ENCODE measurements around the gene MSI2. TPM values are rescaled to one million over a fixed set of nuclear protein-coding genes. Genes with fewer than 3 reads are reported as not detected.

Gene MSI2
- total and polyA plus RNA-seq, 9 of the 15 experiments (the other 6 are each of a cell fraction or from before 2014, with no cell fraction given), result 4.6 to 61.8 (median 42.4) TPM

- TF ChIP-seq, protein P1, sequence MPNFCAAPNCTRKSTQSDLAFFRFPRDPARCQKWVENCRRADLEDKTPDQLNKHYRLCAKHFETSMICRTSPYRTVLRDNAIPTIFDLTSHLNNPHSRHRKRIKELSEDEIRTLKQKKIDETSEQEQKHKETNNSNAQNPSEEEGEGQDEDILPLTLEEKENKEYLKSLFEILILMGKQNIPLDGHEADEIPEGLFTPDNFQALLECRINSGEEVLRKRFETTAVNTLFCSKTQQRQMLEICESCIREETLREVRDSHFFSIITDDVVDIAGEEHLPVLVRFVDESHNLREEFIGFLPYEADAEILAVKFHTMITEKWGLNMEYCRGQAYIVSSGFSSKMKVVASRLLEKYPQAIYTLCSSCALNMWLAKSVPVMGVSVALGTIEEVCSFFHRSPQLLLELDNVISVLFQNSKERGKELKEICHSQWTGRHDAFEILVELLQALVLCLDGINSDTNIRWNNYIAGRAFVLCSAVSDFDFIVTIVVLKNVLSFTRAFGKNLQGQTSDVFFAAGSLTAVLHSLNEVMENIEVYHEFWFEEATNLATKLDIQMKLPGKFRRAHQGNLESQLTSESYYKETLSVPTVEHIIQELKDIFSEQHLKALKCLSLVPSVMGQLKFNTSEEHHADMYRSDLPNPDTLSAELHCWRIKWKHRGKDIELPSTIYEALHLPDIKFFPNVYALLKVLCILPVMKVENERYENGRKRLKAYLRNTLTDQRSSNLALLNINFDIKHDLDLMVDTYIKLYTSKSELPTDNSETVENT (CRISPR knock-in tag; IDR thresholded peaks at IDR 0.05), result no peak
- TF ChIP-seq ELF2 (CRISPR knock-in tag; IDR thresholded peaks at IDR 0.05), result no peak
- no peak for TF ChIP-seq PPARD (CRISPR knock-in tag; IDR thresholded peaks at IDR 0.05)
- TF ChIP-seq SMC3 (conservative IDR thresholded peaks at IDR 0.05; ENCODE audit: insufficient read depth, low read depth, low read length), result no peak
- TF ChIP-seq CTBP1 (IDR thresholded peaks at IDR 0.05; ENCODE audit: borderline replicate concordance), result no peak
- TF ChIP-seq ATF2 (CRISPR knock-in tag; IDR thresholded peaks at IDR 0.05), result no peak
Observed at GRCh38 chr17:57363998-57364643, 107.8 kb downstream of the MSI2 start (continued).

GRCh38 chr17:57365420-57365819, 109.1 kb downstream of the MSI2 start:
- ChIA-PET POLR2A (interaction anchor here (0.8 to 2.3 kb wide), 6 partner anchors 9 to 258 kb away, joined by 3 to 9 read pairs (median 6); no protein-coding TSS in a partner anchor), CTCF (ENCODE audit: low intra/inter-chr PET ratio) (no interaction called here)
- no peaks in the 10 kb centered on the region for H3K27me3 ChIP-seq (ENCODE audit: control insufficient read depth in 2 of 2, insufficient read depth in 2 of 2, low read length in 2 of 2)
- in situ Hi-C loops (cut with MboI), result no loop called here
- 2% methylated on average over 3 of the region's 3 CpGs for WGBS (ENCODE audit: insufficient coverage, low coverage, missing lambda C conversion rate)
- peak; percentile 88 to 92 (median 90) for DNase-seq (ENCODE audit: extremely low read depth in 1 of 4, low spot score in 3 of 4)
- no peaks in the 10 kb centered on the region for H3K9me1 ChIP-seq (ENCODE audit: control insufficient read depth, insufficient read depth, low read length)
- H3K4me1 ChIP-seq (replicated peaks in 1 of 2; ENCODE audit: control insufficient read depth in 2 of 2, insufficient read depth in 2 of 2, low read length in 2 of 2), result peaks cover 17 to 47% of the 10 kb centered on the region in 2 experiments
- no TSS peak for BruUV-seq (replicated peaks)
- H3K27ac ChIP-seq (ENCODE audit: extremely low read depth, low read depth, low read length), result peak overlapping the region; percentile 81
- H4K20me1 ChIP-seq (replicated peaks; ENCODE audit: control insufficient read depth, insufficient read depth, low read length), result no peaks in the 10 kb centered on the region
- intact Hi-C loops (cut with micrococcal nuclease), result no loop called here
- peak overlapping the region; percentile 65 for H3K4me2 ChIP-seq (ENCODE audit: insufficient read depth, low read length)
- FAIRE-seq, result peak; percentile 96
- H2AFZ ChIP-seq (ENCODE audit: low read depth, low read length), result peak overlapping the region; percentile 36; the same call in 1 of the 2 replicates
- peak overlapping the region in 1 of 2 experiments; percentile 28; a peak in 2 of 4 replicates for H3K9ac ChIP-seq (ENCODE audit: insufficient read depth in 1 of 2, low read depth in 2 of 2, low read length in 2 of 2)
- H3K79me2 ChIP-seq (ENCODE audit: control insufficient read depth, insufficient read depth, low read length), result peaks cover 63% of the 10 kb centered on the region
- no peaks in the 10 kb centered on the region for H3K9me3 ChIP-seq (replicated peaks; ENCODE audit: control insufficient read depth, insufficient read depth, low read depth, low read length)
- peak; percentile 93 for ATAC-seq
- no peak overlapping the region for H3K4me3 ChIP-seq
- no peaks in the 10 kb centered on the region for H3K36me3 ChIP-seq (ENCODE audit: control insufficient read depth, insufficient read depth, low read length)
- peak in 1 of 2 experiments; percentile 67; a peak in 1 of 4 replicates for TF ChIP-seq RCOR1 (IDR thresholded peaks at IDR 0.05; ENCODE audit: borderline replicate concordance in 1 of 2, low read depth in 2 of 2, low read length in 2 of 2)
- TF ChIP-seq C11orf30 (IDR thresholded peaks at IDR 0.05; ENCODE audit: low read depth), result peak; percentile 90
- TF ChIP-seq HDAC1 (IDR thresholded peaks at IDR 0.05), result peak in 1 of 2 experiments; percentile 45; a peak in 1 of 4 replicates
- TF ChIP-seq EHMT2 (IDR thresholded peaks at IDR 0.05), result peak; percentile 64; the same call in 1 of the 2 replicates
- no peak for TF ChIP-seq DNMT1 (IDR thresholded peaks at IDR 0.05)
- TF ChIP-seq ZNF212 (CRISPR knock-in tag; IDR thresholded peaks at IDR 0.05), result no peak
- no peak for TF ChIP-seq MIER1 (IDR thresholded peaks at IDR 0.05; ENCODE audit: low read depth)
- peak; percentile 83; the same call in 1 of the 2 replicates for TF ChIP-seq HDGF (IDR thresholded peaks at IDR 0.05)
- no peak for TF ChIP-seq CGGBP1 (CRISPR knock-in tag; IDR thresholded peaks at IDR 0.05)
- no peak for TF ChIP-seq IRF2 (CRISPR knock-in tag; IDR thresholded peaks at IDR 0.05)
- TF ChIP-seq PHTF2 (CRISPR knock-in tag; IDR thresholded peaks at IDR 0.05), result no peak
- TF ChIP-seq, protein P2, sequence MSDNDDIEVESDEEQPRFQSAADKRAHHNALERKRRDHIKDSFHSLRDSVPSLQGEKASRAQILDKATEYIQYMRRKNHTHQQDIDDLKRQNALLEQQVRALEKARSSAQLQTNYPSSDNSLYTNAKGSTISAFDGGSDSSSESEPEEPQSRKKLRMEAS (CRISPR knock-in tag; IDR thresholded peaks at IDR 0.05), result no peak
- TF ChIP-seq NR2F6 (CRISPR knock-in tag; IDR thresholded peaks at IDR 0.05), result no peak

Measured in K562 (cell line).